Endothelial cell of umbilical vein (primary cell): Measurements from ENCODE around the gene CAPN5. TPM values are rescaled to one million over a fixed set of nuclear protein-coding genes. Genes with fewer than 3 reads are reported as not detected.

ENCODE experiments used
- BruUV-seq: library from RNA; stranded (reverse); fragments of 400-500 nt; replicated peaks from 2 replicates; lab custom pipeline; 2021; lab: Mats Ljungman, UMichigan
- CTCF ChIA-PET: fragments of 300-600, 350-600 bp; sonication (Branson Sonifier 250); formaldehyde crosslinking; loops from one replicate; lab custom pipeline; 2021; ENCODE audit warnings: antibody characterized with exemption, inconsistent platforms; lab: Charles Lee
- POLR2A ChIA-PET: fragments of 300-600, 350-600 bp; sonication (Branson Sonifier 250); formaldehyde crosslinking; loops from one replicate; lab custom pipeline; 2021; ENCODE audit warnings: antibody characterized with exemption, inconsistent platforms; lab: Charles Lee
- DNase-seq: peaks from one replicate; pipeline ENCODE4 v3.0.0-alpha.2; 2011; ENCODE audit warnings: low read depth, low spot score
- FAIRE-seq: peaks from 2 replicates; lab custom pipeline; 2011; peaks lifted over from hg19 to GRCh38; lab: Jason Lieb, UNC
- H2AFZ ChIP-seq: 2 replicates; pipeline ENCODE4 v1.6.0; 2012; ENCODE audit warnings: low read depth, low read length, control low read depth, inconsistent platforms
- H3K27ac ChIP-seq: 2 replicates; pipeline ENCODE4 v1.5.1; 2011; ENCODE audit warnings: low read depth, mild to moderate bottlenecking, control low read depth, low read length, moderate library complexity; ENCODE audit not compliant: insufficient read depth
- H3K27me3 ChIP-seq, 2 experiments: 2 replicates each; pipeline versions ENCODE4 v1.6.0 to v1.6.1; 2011; ENCODE audit warnings: low read length in 2 of 2, mixed read lengths in 1 of 2; ENCODE audit not compliant: control insufficient read depth in 2 of 2, insufficient read depth in 2 of 2
- H3K36me3 ChIP-seq, 2 experiments: 2 replicates in 1 of 2; 3 replicates in 1 of 2; pipeline ENCODE4 v1.5.1; 2011; ENCODE audit warnings: low read length in 2 of 2, mild to moderate bottlenecking in 1 of 2, moderate library complexity in 1 of 2; ENCODE audit not compliant: control insufficient read depth in 2 of 2, insufficient read depth in 2 of 2; ENCODE audit errors: extremely low read depth in 1 of 2
- H3K4me1 ChIP-seq: 3 replicates; pipeline ENCODE4 v1.5.1; 2011; ENCODE audit warnings: mild to moderate bottlenecking, low read length; ENCODE audit not compliant: control insufficient read depth, insufficient read depth; ENCODE audit errors: extremely low read depth
- H3K4me2 ChIP-seq: 2 replicates; pipeline ENCODE4 v1.6.1; 2011; ENCODE audit warnings: low read length, control low read depth, mixed read lengths; ENCODE audit not compliant: insufficient read depth
- H3K4me3 ChIP-seq, 3 experiments: fragments of 200-600 bp in 1 of 3; sonication (generic), shearing (Covaris generic) in 1 of 3; replicated peaks in 1 of 3; 2 replicates each; pipeline ENCODE4 v1.5.1; 2011 to 2016; ENCODE audit warnings: control low read depth in 3 of 3, low read length in 3 of 3, mild to moderate bottlenecking in 2 of 3, inconsistent platforms in 1 of 3, low read depth in 1 of 3, moderate library complexity in 1 of 3; ENCODE audit not compliant: insufficient read depth in 1 of 3
- H3K79me2 ChIP-seq: 2 replicates; pipeline ENCODE4 v1.6.0; 2012; ENCODE audit warnings: low read length, inconsistent platforms; ENCODE audit not compliant: control insufficient read depth, insufficient read depth
- H3K9ac ChIP-seq: replicated peaks from 2 replicates; pipeline ENCODE3; 2011; ENCODE audit warnings: low read length, control low read depth; ENCODE audit not compliant: insufficient read depth; ENCODE audit errors: extremely low read depth
- H3K9me1 ChIP-seq: replicated peaks from 3 replicates; pipeline ENCODE4 v1.6.0; 2011; ENCODE audit warnings: mild to moderate bottlenecking, low read length; ENCODE audit not compliant: control insufficient read depth, insufficient read depth; ENCODE audit errors: extremely low read depth
- H3K9me3 ChIP-seq: replicated peaks from 2 replicates; pipeline ENCODE4 v1.5.1; 2012; ENCODE audit warnings: low read length, inconsistent platforms; ENCODE audit not compliant: control insufficient read depth, insufficient read depth
- H4K20me1 ChIP-seq: replicated peaks from 2 replicates; pipeline ENCODE3; 2011; ENCODE audit warnings: mild to moderate bottlenecking, low read length; ENCODE audit not compliant: control insufficient read depth, insufficient read depth; ENCODE audit errors: extremely low read depth
- EZH2 ChIP-seq: IDR thresholded peaks from 2 replicates; pipeline ENCODE4 v1.6.1; 2012; ENCODE audit warnings: borderline replicate concordance, low read depth, mild to moderate bottlenecking, moderate library complexity, low read length, inconsistent platforms; ENCODE audit not compliant: severe bottlenecking
- FOS ChIP-seq: IDR thresholded peaks from 2 replicates; pipeline ENCODE4 v1.6.1; 2011; ENCODE audit warnings: mild to moderate bottlenecking, low read length, moderate library complexity, borderline replicate concordance; ENCODE audit not compliant: insufficient read depth
- GATA2 ChIP-seq: IDR thresholded peaks from 2 replicates; pipeline ENCODE4 v1.7.0; 2011; ENCODE audit warnings: low read depth, mild to moderate bottlenecking, moderate library complexity, mixed read lengths, low read length; ENCODE audit not compliant: insufficient read length, insufficient read depth
- JUN ChIP-seq: IDR thresholded peaks from 2 replicates; pipeline ENCODE4 v1.6.1; 2011; ENCODE audit warnings: borderline replicate concordance, low read depth; ENCODE audit not compliant: insufficient read length, insufficient read depth
- MYC ChIP-seq: IDR thresholded peaks from one replicate; pipeline ENCODE4 v1.6.1; 2011; ENCODE audit warnings: mild to moderate bottlenecking, low read depth, low read length
- POLR2A ChIP-seq: IDR thresholded peaks from 2 replicates; pipeline ENCODE4 v1.6.1; 2012; ENCODE audit warnings: low read depth, mild to moderate bottlenecking, control low read depth, low read length
- POLR2AphosphoS5 ChIP-seq: IDR thresholded peaks from 2 replicates; pipeline ENCODE4 v1.6.1; 2012; ENCODE audit warnings: low read depth, mild to moderate bottlenecking, control low read depth, low read length, moderate library complexity; ENCODE audit not compliant: insufficient read depth
- dilution Hi-C: fragments of 300-500 bp; cut with MboI; formaldehyde crosslinking; loops from one replicate; pipeline ENCODE4 v1.15.0; 2019; ENCODE audit warnings: low sequenced_read_pairs; ENCODE audit not compliant: extremely low pct_ligation_motif_present
- intact Hi-C: fragments of 100-400 bp; cut with micrococcal nuclease; formaldehyde crosslinking; loops from one replicate; pipeline ENCODE4 v1.10.0; 2022
- polyA plus RNA-seq, 4 experiments: library from polyadenylated mRNA; depleted of rRNA in 3 of 4; stranded (reverse) in 3 of 4; unstranded in 1 of 4; fragments of >200 nt; gene quantifications; 2 replicates each; pipeline versions ENCODE4 v1.2.1 to v1.2.3, GENCODE V29; 2011 to 2012; ENCODE audit warnings: missing spikeins in 1 of 4
- total RNA-seq: library from RNA; stranded (reverse); gene quantifications from 2 replicates; pipeline ENCODE4 v1.2.3, GENCODE V29; 2021
- TF ChIP-seq, protein P1 (sequence below): IDR thresholded peaks from 2 replicates; pipeline ENCODE4 v1.6.1; 2011; ENCODE audit not compliant: insufficient read depth, insufficient read length
- TF ChIP-seq, protein P2 (sequence below), 2 donors: IDR thresholded peaks; 1 replicate in 1 of 2; 2 replicates in 1 of 2; pipeline ENCODE4 v1.5.1; 2011; ENCODE audit warnings: low read length in 2 of 2, mild to moderate bottlenecking in 2 of 2, moderate library complexity in 2 of 2, control low read depth in 1 of 2, inconsistent platforms in 1 of 2, low read depth in 1 of 2; ENCODE audit not compliant: insufficient read depth in 1 of 2; ENCODE audit errors: extremely low read depth in 1 of 2

The CAPN5 gene
- total and polyA plus RNA-seq, 2 donors (not counting 3 experiments of a cell fraction or from before 2014, with no cell fraction given) = 15.0 to 17.0 TPM

DNA sequence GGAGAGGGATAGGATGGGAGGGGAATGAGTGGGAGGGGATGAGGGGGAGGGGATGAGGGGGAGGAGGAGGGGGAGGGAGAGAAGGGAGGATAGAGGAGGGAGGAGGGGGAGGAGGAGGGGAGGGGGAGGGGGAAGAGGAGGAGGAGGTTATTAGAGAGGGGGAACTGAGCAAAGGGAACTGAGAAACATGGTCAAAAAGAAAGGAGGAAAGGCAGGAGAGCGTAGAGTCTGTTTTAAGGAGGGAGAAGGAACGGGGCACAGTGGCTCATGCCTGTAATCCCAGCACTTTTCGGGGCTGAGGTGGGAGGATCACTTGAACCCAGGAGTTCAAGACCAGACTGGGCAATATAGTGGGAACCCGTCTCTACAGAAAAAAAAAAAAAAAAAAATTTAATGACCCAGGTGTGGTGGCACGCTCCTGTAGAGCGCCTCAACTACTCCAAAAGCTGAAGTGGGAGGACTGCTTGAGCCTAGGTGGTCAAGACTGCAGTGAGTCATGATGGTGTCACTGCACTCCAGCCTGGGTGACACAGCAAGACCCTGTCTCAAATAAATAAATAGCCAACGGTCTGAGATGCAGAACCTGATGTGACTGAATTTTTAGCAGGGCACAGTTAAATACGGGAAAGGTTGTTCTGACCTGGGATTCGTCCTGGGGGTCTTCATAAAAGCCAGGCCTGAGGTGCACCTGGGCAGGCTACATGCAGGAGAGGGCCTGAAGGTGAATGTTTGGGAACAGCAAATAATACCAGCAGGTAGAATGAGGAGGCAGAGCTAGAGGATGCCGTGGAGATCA is 28.5 kb upstream of the CAPN5 start:
- ChIA-PET POLR2A (no interaction called here), CTCF (interaction anchor here (1.0 to 5.3 kb wide), 4 partner anchors 118 to 511 kb away, joined by 4 to 62 read pairs (median 13); no protein-coding TSS in a partner anchor)

DNA sequence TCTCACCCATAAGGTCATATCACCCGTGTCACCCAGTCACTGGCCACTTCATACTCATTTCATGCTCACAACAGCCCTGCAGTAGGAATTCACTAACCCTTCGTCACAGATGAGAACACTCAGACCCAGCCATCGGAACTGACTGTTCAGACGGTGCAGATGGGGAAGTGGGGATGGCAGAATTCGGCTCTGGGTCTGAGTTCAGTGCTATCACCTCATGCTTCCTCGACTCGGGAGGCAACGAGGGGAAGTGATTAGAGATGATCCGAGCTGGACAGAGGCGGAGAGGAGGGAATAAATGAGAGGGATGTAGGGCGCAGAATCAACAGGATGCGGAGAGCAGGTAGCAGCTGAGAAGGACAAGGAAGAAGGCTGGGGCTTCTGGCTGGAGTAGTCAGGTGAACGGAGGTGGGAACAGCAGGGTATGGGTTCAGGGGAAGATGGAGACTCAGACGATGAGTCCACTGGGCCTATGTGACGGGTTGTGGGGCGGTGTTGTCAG is 27.9 kb upstream of the CAPN5 start:
- CTCF ChIA-PET = interaction anchor here (0.9 to 5.3 kb wide), 7 partner anchors 44 to 510 kb away, joined by 3 to 62 read pairs (median 4); no protein-coding TSS in a partner anchor
- Histone ChIP-seq H3K79me2 (no peaks in the 10 kb centered on the region), H3K9ac (no peak overlapping the region), H3K9me1 (no peaks in the 10 kb centered on the region), H3K9me3 (no peaks in the 10 kb centered on the region), H3K27me3 (peaks cover 8 to 11% of the 10 kb centered on the region in 2 experiments), H3K36me3 (no peaks in the 10 kb centered on the region), H3K4me3 (no peak overlapping the region), H3K4me2 (no peak overlapping the region), H3K4me1 (peaks cover 2% of the 10 kb centered on the region), H2AFZ (no peak overlapping the region), H4K20me1 (no peaks in the 10 kb centered on the region), H3K27ac (no peak overlapping the region)
- dilution Hi-C loops = no loop called here
- no TSS peak for BruUV-seq
- FAIRE-seq = no peak
- intact Hi-C loops = loop anchor here (1.0 to 2.0 kb wide), 3 partner anchors 119 to 304 kb away; no protein-coding TSS in a partner anchor
- TF ChIP-seq GATA2 = no peak
- no peak for TF ChIP-seq POLR2A
- TF ChIP-seq JUN = no peak
- TF ChIP-seq FOS = no peak
- no peak for TF ChIP-seq POLR2AphosphoS5
- TF ChIP-seq, protein P1, sequence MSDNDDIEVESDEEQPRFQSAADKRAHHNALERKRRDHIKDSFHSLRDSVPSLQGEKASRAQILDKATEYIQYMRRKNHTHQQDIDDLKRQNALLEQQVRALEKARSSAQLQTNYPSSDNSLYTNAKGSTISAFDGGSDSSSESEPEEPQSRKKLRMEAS = no peak
- TF ChIP-seq, protein P2, sequence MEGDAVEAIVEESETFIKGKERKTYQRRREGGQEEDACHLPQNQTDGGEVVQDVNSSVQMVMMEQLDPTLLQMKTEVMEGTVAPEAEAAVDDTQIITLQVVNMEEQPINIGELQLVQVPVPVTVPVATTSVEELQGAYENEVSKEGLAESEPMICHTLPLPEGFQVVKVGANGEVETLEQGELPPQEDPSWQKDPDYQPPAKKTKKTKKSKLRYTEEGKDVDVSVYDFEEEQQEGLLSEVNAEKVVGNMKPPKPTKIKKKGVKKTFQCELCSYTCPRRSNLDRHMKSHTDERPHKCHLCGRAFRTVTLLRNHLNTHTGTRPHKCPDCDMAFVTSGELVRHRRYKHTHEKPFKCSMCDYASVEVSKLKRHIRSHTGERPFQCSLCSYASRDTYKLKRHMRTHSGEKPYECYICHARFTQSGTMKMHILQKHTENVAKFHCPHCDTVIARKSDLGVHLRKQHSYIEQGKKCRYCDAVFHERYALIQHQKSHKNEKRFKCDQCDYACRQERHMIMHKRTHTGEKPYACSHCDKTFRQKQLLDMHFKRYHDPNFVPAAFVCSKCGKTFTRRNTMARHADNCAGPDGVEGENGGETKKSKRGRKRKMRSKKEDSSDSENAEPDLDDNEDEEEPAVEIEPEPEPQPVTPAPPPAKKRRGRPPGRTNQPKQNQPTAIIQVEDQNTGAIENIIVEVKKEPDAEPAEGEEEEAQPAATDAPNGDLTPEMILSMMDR (IDR thresholded peaks at IDR 0.05; ENCODE audit: extremely low read depth in 1 of 2, insufficient read depth in 1 of 2, low read depth in 1 of 2, low read length in 2 of 2) = no peak
- no peak for TF ChIP-seq EZH2
- TF ChIP-seq MYC = no peak
- DNase-seq = no peak
- POLR2A ChIA-PET = no interaction called here

More for the DNA sequence above, 28.5 kb upstream of the CAPN5 start:
- H3K27me3 ChIP-seq = peaks cover 8 to 11% of the 10 kb centered on the region in 2 experiments
- no peak overlapping the region for H2AFZ ChIP-seq
- H4K20me1 ChIP-seq = no peaks in the 10 kb centered on the region
- H3K27ac ChIP-seq = no peak overlapping the region
- no peaks in the 10 kb centered on the region for H3K9me3 ChIP-seq
- H3K9me1 ChIP-seq = no peaks in the 10 kb centered on the region
- no peaks in the 10 kb centered on the region for H3K36me3 ChIP-seq
- peaks cover 2% of the 10 kb centered on the region for H3K4me1 ChIP-seq
- no peak overlapping the region for H3K9ac ChIP-seq
- DNase-seq (no peak), FAIRE-seq (no peak)
- intact Hi-C loops (loop anchor here (2.0 kb wide), 2 partner anchors 231 to 303 kb away; no protein-coding TSS in a partner anchor), dilution Hi-C loops (no loop called here)
- no TSS peak for BruUV-seq
- no peak overlapping the region for H3K4me2 ChIP-seq
- no peaks in the 10 kb centered on the region for H3K79me2 ChIP-seq
- H3K4me3 ChIP-seq = no peak overlapping the region
- no peak for TF ChIP-seq POLR2AphosphoS5
- TF ChIP-seq, protein P1 = no peak
- TF ChIP-seq FOS = no peak
- no peak for TF ChIP-seq JUN
- no peak for TF ChIP-seq GATA2
- TF ChIP-seq EZH2 = no peak
- no peak for TF ChIP-seq MYC
